Naive thymus-derived CD4-positive, alpha-beta T cell (primary cell): Measurements from ENCODE around the gene LAYN. TPM values are rescaled to one million over a fixed set of nuclear protein-coding genes. Genes with fewer than 3 reads are reported as not detected.

ENCODE experiments used
- ATAC-seq: fragments of 150-1000 bp; cut with Tn5 transposase; 2 replicates; pipeline ENCODE4 v1.10.0; 2021; ENCODE audit warnings: mild to moderate bottlenecking, moderate library complexity
- CTCF ChIA-PET: fragments of 350-600 bp; sonication (Branson Sonifier 250); formaldehyde crosslinking; loops from one replicate; lab custom pipeline; 2021; ENCODE audit warnings: antibody characterized with exemption; lab: Charles Lee
- POLR2A ChIA-PET: fragments of 350-600 bp; sonication (Branson Sonifier 250); formaldehyde crosslinking; loops from one replicate; lab custom pipeline; 2021; ENCODE audit warnings: antibody characterized with exemption, inconsistent platforms; lab: Charles Lee
- DNase-seq, 9 donors: peaks; one replicate each; pipeline versions ENCODE4 v3.0.0 to v3.0.0-alpha.2; 2020 to 2022; ENCODE audit warnings: mixed read lengths in 1 of 9
- H3K27ac ChIP-seq: one replicate; pipeline ENCODE4 v1.7.0; 2013; ENCODE audit warnings: mild to moderate bottlenecking, low read depth, low read length, moderate library complexity
- H3K27me3 ChIP-seq, 2 donors: one replicate each; pipeline ENCODE4 v1.7.0; 2013; ENCODE audit warnings: low read length in 2 of 2, mild to moderate bottlenecking in 2 of 2, moderate library complexity in 2 of 2; ENCODE audit not compliant: control insufficient read depth in 2 of 2, insufficient read depth in 2 of 2
- H3K36me3 ChIP-seq, 3 experiments: 1 replicate in 2 of 3; 2 replicates in 1 of 3; pipeline ENCODE4 v1.7.0; 2013; ENCODE audit warnings: low read length in 3 of 3, mild to moderate bottlenecking in 3 of 3, moderate library complexity in 1 of 3; ENCODE audit not compliant: insufficient read depth in 3 of 3, control insufficient read depth in 2 of 3
- H3K4me1 ChIP-seq, 2 donors: one replicate each; pipeline ENCODE4 v1.7.0; 2013; ENCODE audit warnings: low read length in 2 of 2, mild to moderate bottlenecking in 2 of 2, moderate library complexity in 1 of 2; ENCODE audit not compliant: control insufficient read depth in 2 of 2, insufficient read depth in 2 of 2
- H3K4me3 ChIP-seq: 2 replicates; pipeline ENCODE4 v1.7.0; 2013; ENCODE audit warnings: mild to moderate bottlenecking, low read length
- H3K9me3 ChIP-seq, 3 experiments: 1 replicate in 2 of 3; 2 replicates in 1 of 3; pipeline ENCODE4 v1.7.0; 2013; ENCODE audit warnings: low read length in 3 of 3; ENCODE audit not compliant: control insufficient read depth in 2 of 3
- H3K27ac Mint-ChIP-seq, 9 donors: one replicate each; pipeline ENCODE4 v1.8.0; 2020 to 2022; ENCODE audit warnings: mixed read lengths in 9 of 9, mild to moderate bottlenecking in 8 of 9, moderate library complexity in 5 of 9, inconsistent platforms in 2 of 9
- H3K27me3 Mint-ChIP-seq, 5 donors: one replicate each; pipeline ENCODE4 v1.8.0; 2021 to 2022; ENCODE audit warnings: mixed read lengths in 5 of 5, mild to moderate bottlenecking in 1 of 5
- H3K36me3 Mint-ChIP-seq, 5 donors: one replicate each; pipeline ENCODE4 v1.8.0; 2020 to 2022; ENCODE audit warnings: mixed read lengths in 5 of 5, mild to moderate bottlenecking in 3 of 5, inconsistent platforms in 1 of 5
- H3K4me1 Mint-ChIP-seq, 7 donors: one replicate each; pipeline ENCODE4 v1.8.0; 2020 to 2022; ENCODE audit warnings: mixed read lengths in 7 of 7, mild to moderate bottlenecking in 3 of 7, inconsistent platforms in 1 of 7
- H3K4me3 Mint-ChIP-seq, 10 donors: one replicate each; pipeline ENCODE4 v1.8.0; 2020 to 2022; ENCODE audit warnings: mild to moderate bottlenecking in 10 of 10, mixed read lengths in 10 of 10, moderate library complexity in 6 of 10, inconsistent platforms in 2 of 10
- H3K9me3 Mint-ChIP-seq, 11 donors: one replicate each; pipeline ENCODE4 v1.8.0; 2020 to 2022; ENCODE audit warnings: mixed read lengths in 11 of 11, mild to moderate bottlenecking in 4 of 11, inconsistent platforms in 1 of 11, moderate library complexity in 1 of 11
- intact Hi-C, 2 donors: fragments of 100-400 bp; cut with micrococcal nuclease; formaldehyde crosslinking; loops; one replicate each; pipeline ENCODE4 v1.15.1; 2023
- polyA plus RNA-seq, 2 donors: library from polyadenylated mRNA; unstranded; fragments of 300-500 nt; fragmentation: Illumina TruSeq; gene quantifications; one replicate each; pipeline ENCODE4 v1.2.3, GENCODE V29; 2021
- total RNA-seq, 6 experiments: library from RNA in 5 of 6; stranded (reverse) in 5 of 6; gene quantifications; 1 replicate in 5 of 6; 2 replicates in 1 of 6; pipeline ENCODE4 v1.2.3 and lab custom pipeline; 2021 to 2026

Gene LAYN
- total and polyA plus RNA-seq, 7 experiments from 2014 or later: 0.12 to 8.7 (median 0.62) TPM

GRCh38 chr11:111521135-111521534, 19.4 kb upstream of the LAYN start:
- no peak for ATAC-seq
- Mint-ChIP-seq H3K4me1 (peaks cover 0 to 16% (median under 1%) of the 10 kb centered on the region in 7 donors), H3K9me3 (no peaks in the 10 kb centered on the region), H3K27ac (no peak overlapping the region), H3K27me3 (peaks cover 0 to 18% (median 8%) of the 10 kb centered on the region in 5 donors), H3K4me3 (no peak overlapping the region), H3K36me3 (no peaks in the 10 kb centered on the region)
- H3K9me3 ChIP-seq: no peaks in the 10 kb centered on the region
- DNase-seq: no peak
- H3K27ac ChIP-seq: no peak overlapping the region
- H3K36me3 ChIP-seq: no peaks in the 10 kb centered on the region
- POLR2A ChIA-PET: no interaction called here
- H3K4me3 ChIP-seq: no peak overlapping the region
- CTCF ChIA-PET: no interaction called here
- H3K27me3 ChIP-seq: peaks cover 0 to 5% of the 10 kb centered on the region in 2 donors
- no peaks in the 10 kb centered on the region for H3K4me1 ChIP-seq
- intact Hi-C loops: no loop called here

GRCh38 chr11:111522426-111522825, 18.1 kb upstream of the LAYN start:
- H3K36me3 ChIP-seq: no peaks in the 10 kb centered on the region
- no peak overlapping the region for H3K27ac ChIP-seq
- ATAC-seq: no peak
- no peaks in the 10 kb centered on the region for H3K4me1 ChIP-seq
- Mint-ChIP-seq H3K36me3 (no peaks in the 10 kb centered on the region), H3K9me3 (no peaks in the 10 kb centered on the region), H3K4me1 (peaks cover 0 to 24% (median 3%) of the 10 kb centered on the region in 7 donors), H3K4me3 (no peak overlapping the region), H3K27ac (no peak overlapping the region), H3K27me3 (peaks cover 0 to 17% (median 8%) of the 10 kb centered on the region in 5 donors)
- H3K4me3 ChIP-seq: no peak overlapping the region
- ChIA-PET POLR2A (interaction anchor here (0.8 kb wide), 1 partner anchor 863 kb away, joined by 3 read pairs; no protein-coding TSS in a partner anchor), CTCF (no interaction called here)
- DNase-seq: no peak
- H3K27me3 ChIP-seq: peaks cover 0 to 5% of the 10 kb centered on the region in 2 donors
- no peaks in the 10 kb centered on the region for H3K9me3 ChIP-seq
- intact Hi-C loops: no loop called here

- no peak overlapping the region for H3K4me3 ChIP-seq
Measured at GRCh38 chr11:111523343-111523742, 17.2 kb upstream of the LAYN start.

GRCh38 chr11:111524056-111524455, 16.5 kb upstream of the LAYN start:
- Mint-ChIP-seq H3K36me3 (no peaks in the 10 kb centered on the region), H3K4me1 (peaks cover 8 to 34% (median 9%) of the 10 kb centered on the region in 7 donors), H3K27me3 (peaks cover 0 to 14% (median 8%) of the 10 kb centered on the region in 5 donors), H3K27ac (no peak overlapping the region), H3K9me3 (no peaks in the 10 kb centered on the region), H3K4me3 (no peak overlapping the region)
- H3K4me3 ChIP-seq: no peak overlapping the region
- no peak overlapping the region for H3K27ac ChIP-seq
- CTCF ChIA-PET: no interaction called here
- H3K9me3 ChIP-seq: no peaks in the 10 kb centered on the region
- POLR2A ChIA-PET: no interaction called here
- no peaks in the 10 kb centered on the region for H3K36me3 ChIP-seq
- peaks cover 0 to 6% of the 10 kb centered on the region in 2 donors for H3K4me1 ChIP-seq
- ATAC-seq (no peak), DNase-seq (no peak)
- intact Hi-C loops: no loop called here
- H3K27me3 ChIP-seq: peaks cover 0 to 5% of the 10 kb centered on the region in 2 donors

More at GRCh38 chr11:111523343-111523742, 17.2 kb upstream of the LAYN start:
- Histone ChIP-seq H3K27ac (no peak overlapping the region), H3K4me1 (peaks cover 0 to under 1% of the 10 kb centered on the region in 2 donors), H3K9me3 (no peaks in the 10 kb centered on the region), H3K36me3 (no peaks in the 10 kb centered on the region), H3K27me3 (peaks cover 0 to 5% of the 10 kb centered on the region in 2 donors)
- peaks cover 0 to 14% (median 8%) of the 10 kb centered on the region in 5 donors for H3K27me3 Mint-ChIP-seq
- no peaks in the 10 kb centered on the region for H3K36me3 Mint-ChIP-seq
- ChIA-PET POLR2A (no interaction called here), CTCF (no interaction called here)
- H3K9me3 Mint-ChIP-seq: no peaks in the 10 kb centered on the region
- H3K4me1 Mint-ChIP-seq: peaks cover under 1 to 27% (median 3%) of the 10 kb centered on the region in 7 donors
- ATAC-seq (no peak), DNase-seq (no peak)
- intact Hi-C loops: no loop called here
- H3K27ac Mint-ChIP-seq: no peak overlapping the region
- H3K4me3 Mint-ChIP-seq: no peak overlapping the region

- Histone ChIP-seq H3K36me3 (no peaks in the 10 kb centered on the region), H3K9me3 (no peaks in the 10 kb centered on the region), H3K4me1 (peaks cover 0 to 6% of the 10 kb centered on the region in 2 donors), H3K27me3 (peaks cover 0 to 5% of the 10 kb centered on the region in 2 donors), H3K27ac (no peak overlapping the region), H3K4me3 (no peak overlapping the region)
- DNase-seq (no peak), ATAC-seq (no peak)
- Mint-ChIP-seq H3K27me3 (peaks cover 0 to 14% (median 8%) of the 10 kb centered on the region in 5 donors), H3K27ac (no peak overlapping the region), H3K4me1 (peaks cover 9 to 39% (median 14%) of the 10 kb centered on the region in 7 donors), H3K4me3 (no peak overlapping the region), H3K9me3 (no peaks in the 10 kb centered on the region), H3K36me3 (no peaks in the 10 kb centered on the region)
- CTCF ChIA-PET: no interaction called here
- POLR2A ChIA-PET: no interaction called here
- intact Hi-C loops: no loop called here
Measured at GRCh38 chr11:111525456-111525855, 15.1 kb upstream of the LAYN start.

- POLR2A ChIA-PET: interaction anchor here (0.5 kb wide), 1 partner anchor 402 kb away, joined by 3 read pairs; no protein-coding TSS in a partner anchor
Measured at GRCh38 chr11:111526501-111526900, 14.0 kb upstream of the LAYN start.

GRCh38 chr11:111527279-111527678, 13.2 kb upstream of the LAYN start:
- H3K9me3 ChIP-seq: no peaks in the 10 kb centered on the region
- Mint-ChIP-seq H3K9me3 (no peaks in the 10 kb centered on the region), H3K27me3 (peaks cover 0 to 21% (median 8%) of the 10 kb centered on the region in 5 donors), H3K27ac (no peak overlapping the region), H3K4me1 (peaks cover 9 to 45% (median 14%) of the 10 kb centered on the region in 7 donors), H3K4me3 (no peak overlapping the region), H3K36me3 (no peaks in the 10 kb centered on the region)
- H3K36me3 ChIP-seq: no peaks in the 10 kb centered on the region
- no peak overlapping the region for H3K4me3 ChIP-seq
- DNase-seq (no peak), ATAC-seq (no peak)
- intact Hi-C loops: loop anchor here in 1 of 2 donors (2.0 kb wide), 1 partner anchor 14 kb away; the partner anchor contains the start of gene BTG4
- H3K4me1 ChIP-seq: peaks cover 0 to 6% of the 10 kb centered on the region in 2 donors
- H3K27me3 ChIP-seq: no peaks in the 10 kb centered on the region
- POLR2A ChIA-PET: interaction anchor here (0.5 kb wide), 1 partner anchor 402 kb away, joined by 3 read pairs; no protein-coding TSS in a partner anchor
- CTCF ChIA-PET: no interaction called here
- no peak overlapping the region for H3K27ac ChIP-seq

More at GRCh38 chr11:111526501-111526900, 14.0 kb upstream of the LAYN start:
- no peak overlapping the region for H3K27ac ChIP-seq
- H3K27me3 Mint-ChIP-seq: peaks cover 0 to 17% (median 8%) of the 10 kb centered on the region in 5 donors
- DNase-seq (no peak), ATAC-seq (peak; percentile 45)
- H3K9me3 ChIP-seq: no peaks in the 10 kb centered on the region
- H3K36me3 Mint-ChIP-seq: no peaks in the 10 kb centered on the region
- CTCF ChIA-PET: no interaction called here
- no peaks in the 10 kb centered on the region for H3K36me3 ChIP-seq
- no peak overlapping the region for H3K4me3 Mint-ChIP-seq
- no peaks in the 10 kb centered on the region for H3K27me3 ChIP-seq
- H3K4me3 ChIP-seq: no peak overlapping the region
- no peaks in the 10 kb centered on the region for H3K9me3 Mint-ChIP-seq
- intact Hi-C loops: loop anchor here in 1 of 2 donors (2.0 kb wide), 1 partner anchor 14 kb away; the partner anchor contains the start of gene BTG4
- H3K4me1 ChIP-seq: peaks cover 0 to 6% of the 10 kb centered on the region in 2 donors
- peak overlapping the region in 1 of 9 donors; percentile 19 for H3K27ac Mint-ChIP-seq
- peaks cover 9 to 40% (median 14%) of the 10 kb centered on the region in 7 donors for H3K4me1 Mint-ChIP-seq
